ENCODE data around the gene ZNF771. TPM values are rescaled to one million over a fixed set of nuclear protein-coding genes. Genes with fewer than 3 reads are reported as not detected.

The ZNF771 gene
- total and polyA plus RNA-seq, 2 donors from 2014 or later, result 7.8 to 14.8 TPM

DNA sequence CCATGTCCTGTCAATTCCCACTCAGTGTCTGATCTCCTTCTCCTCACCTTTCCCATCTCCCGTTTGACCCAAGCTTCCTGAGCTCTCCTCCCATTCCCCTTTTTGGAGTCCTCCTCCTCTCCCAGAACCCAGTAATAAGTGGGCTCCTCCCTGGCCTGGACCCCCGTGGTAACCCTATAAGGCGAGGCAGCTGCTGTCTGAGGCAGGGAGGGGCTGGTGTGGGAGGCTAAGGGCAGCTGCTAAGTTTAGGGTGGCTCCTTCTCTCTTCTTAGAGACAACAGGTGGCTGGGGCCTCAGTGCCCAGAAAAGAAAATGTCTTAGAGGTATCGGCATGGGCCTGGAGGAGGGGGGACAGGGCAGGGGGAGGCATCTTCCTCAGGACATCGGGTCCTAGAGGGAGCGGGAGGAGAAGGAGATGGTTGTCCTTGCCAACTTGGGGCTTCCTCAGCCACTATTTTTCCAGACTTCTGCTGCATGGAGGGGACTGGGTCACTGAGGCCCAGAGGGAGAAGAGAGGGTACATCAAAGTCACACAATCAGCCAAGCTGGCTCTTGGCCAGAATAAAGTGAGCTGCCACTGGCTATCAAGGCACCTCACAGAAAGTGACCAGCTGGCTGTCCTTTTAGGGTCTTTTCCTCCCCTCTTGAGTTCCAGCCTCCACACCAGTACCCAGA lies 35.2 kb upstream of the ZNF771 start:
- TF ChIP-seq, protein P1, sequence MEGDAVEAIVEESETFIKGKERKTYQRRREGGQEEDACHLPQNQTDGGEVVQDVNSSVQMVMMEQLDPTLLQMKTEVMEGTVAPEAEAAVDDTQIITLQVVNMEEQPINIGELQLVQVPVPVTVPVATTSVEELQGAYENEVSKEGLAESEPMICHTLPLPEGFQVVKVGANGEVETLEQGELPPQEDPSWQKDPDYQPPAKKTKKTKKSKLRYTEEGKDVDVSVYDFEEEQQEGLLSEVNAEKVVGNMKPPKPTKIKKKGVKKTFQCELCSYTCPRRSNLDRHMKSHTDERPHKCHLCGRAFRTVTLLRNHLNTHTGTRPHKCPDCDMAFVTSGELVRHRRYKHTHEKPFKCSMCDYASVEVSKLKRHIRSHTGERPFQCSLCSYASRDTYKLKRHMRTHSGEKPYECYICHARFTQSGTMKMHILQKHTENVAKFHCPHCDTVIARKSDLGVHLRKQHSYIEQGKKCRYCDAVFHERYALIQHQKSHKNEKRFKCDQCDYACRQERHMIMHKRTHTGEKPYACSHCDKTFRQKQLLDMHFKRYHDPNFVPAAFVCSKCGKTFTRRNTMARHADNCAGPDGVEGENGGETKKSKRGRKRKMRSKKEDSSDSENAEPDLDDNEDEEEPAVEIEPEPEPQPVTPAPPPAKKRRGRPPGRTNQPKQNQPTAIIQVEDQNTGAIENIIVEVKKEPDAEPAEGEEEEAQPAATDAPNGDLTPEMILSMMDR (IDR thresholded peaks at IDR 0.05; ENCODE audit: borderline replicate concordance, extremely low read depth, insufficient read depth), result no peak
- Histone ChIP-seq H3K4me3 (ENCODE audit: low read length in 3 of 3) (no peak overlapping the region), H3K27ac (ENCODE audit: low read depth in 2 of 2, low read length in 2 of 2) (no peak overlapping the region), H3K4me1 (ENCODE audit: control insufficient read depth in 2 of 3, insufficient read depth in 2 of 3, low read depth in 1 of 3, low read length in 3 of 3) (peaks cover 0 to 16% (median 7%) of the 10 kb centered on the region in 3 donors), H3K27me3 (ENCODE audit: control insufficient read depth, insufficient read depth, low read length) (no peaks in the 10 kb centered on the region), H3K9ac (ENCODE audit: low read length in 3 of 3) (no peak overlapping the region), H3K9me3 (ENCODE audit: control insufficient read depth in 2 of 3, insufficient read depth in 1 of 3, low read length in 3 of 3) (no peaks in the 10 kb centered on the region), H3K36me3 (ENCODE audit: control insufficient read depth in 2 of 3, insufficient read depth in 3 of 3, low read length in 3 of 3) (no peaks in the 10 kb centered on the region)
- DNase-seq, result peak in 1 of 5 donors; percentile 21
- no peak for FAIRE-seq
- intact Hi-C loops (cut with DNase I), result no loop called here

DNA sequence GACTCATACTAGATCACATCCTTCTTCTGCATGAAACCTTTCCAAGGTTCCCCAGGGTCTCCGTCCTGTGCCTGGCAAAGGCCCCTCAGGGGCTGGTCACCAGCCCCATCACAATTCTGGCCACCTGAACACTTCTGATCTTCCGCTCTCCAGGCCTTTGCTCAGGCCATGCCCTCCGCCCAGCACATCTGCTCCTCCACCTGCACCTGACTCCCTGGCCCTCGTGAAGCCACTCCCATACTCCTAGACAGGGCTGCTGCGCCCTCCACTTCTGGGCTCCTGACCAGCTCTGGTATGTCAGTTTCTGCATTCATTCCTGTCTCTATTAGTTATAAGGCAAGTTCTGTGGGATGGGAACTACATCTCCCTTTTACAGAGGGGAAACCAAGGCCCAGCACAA lies 34.7 kb upstream of the ZNF771 start:
- intact Hi-C loops (cut with DNase I), result no loop called here
- no peak overlapping the region for H3K27ac ChIP-seq (ENCODE audit: low read depth in 2 of 2, low read length in 2 of 2)
- H3K9ac ChIP-seq (ENCODE audit: low read length in 3 of 3), result no peak overlapping the region
- FAIRE-seq, result no peak
- no peak overlapping the region for H3K4me3 ChIP-seq (ENCODE audit: low read length in 3 of 3)
- TF ChIP-seq, protein P1 (IDR thresholded peaks at IDR 0.05; ENCODE audit: borderline replicate concordance, extremely low read depth, insufficient read depth), result no peak
- no peaks in the 10 kb centered on the region for H3K27me3 ChIP-seq (ENCODE audit: control insufficient read depth, insufficient read depth, low read length)
- peak in 1 of 5 donors; percentile 45 for DNase-seq
- H3K4me1 ChIP-seq (ENCODE audit: control insufficient read depth in 2 of 3, insufficient read depth in 2 of 3, low read depth in 1 of 3, low read length in 3 of 3), result peaks cover 0 to 14% (median 8%) of the 10 kb centered on the region in 3 donors
- no peaks in the 10 kb centered on the region for H3K36me3 ChIP-seq (ENCODE audit: control insufficient read depth in 2 of 3, insufficient read depth in 3 of 3, low read length in 3 of 3)
- no peaks in the 10 kb centered on the region for H3K9me3 ChIP-seq (ENCODE audit: control insufficient read depth in 2 of 3, insufficient read depth in 1 of 3, low read length in 3 of 3)

DNA sequence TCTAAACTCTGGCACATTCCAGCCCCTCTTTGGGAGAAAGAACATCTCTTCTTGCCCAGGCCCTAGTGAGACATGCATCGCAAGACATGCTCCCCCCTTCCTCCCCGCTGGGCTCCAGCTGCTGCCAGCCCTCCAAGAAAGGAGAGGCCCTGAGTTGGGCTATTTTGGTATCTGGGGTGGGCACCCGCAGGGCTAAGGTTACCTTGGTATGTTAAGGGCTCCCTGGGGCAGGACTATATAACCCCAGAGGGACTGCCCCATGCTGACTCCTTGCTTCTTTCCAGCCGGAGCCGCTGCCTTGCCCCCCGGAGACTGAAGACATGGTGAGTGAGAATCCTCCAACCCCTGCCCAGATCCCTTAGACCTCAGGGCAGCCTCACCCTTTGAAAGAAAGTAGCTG lies 32.9 kb upstream of the ZNF771 start, which contains the start of gene MYL11:
Gene MYL11, plus strand, starts transcription at position 265 of the 400 bp plus-strand sequence. Its CDS starts 56 bp downstream, at position 321.
- H3K9me3 ChIP-seq (ENCODE audit: control insufficient read depth in 2 of 3, insufficient read depth in 1 of 3, low read length in 3 of 3), result no peaks in the 10 kb centered on the region
- no peak within 1 kb of the TSS for H3K4me3 ChIP-seq (ENCODE audit: low read length in 3 of 3)
- no peak within 1 kb of the TSS for H3K9ac ChIP-seq (ENCODE audit: low read length in 3 of 3)
- TF ChIP-seq, protein P1 (IDR thresholded peaks at IDR 0.05; ENCODE audit: borderline replicate concordance, extremely low read depth, insufficient read depth), result no peak
- no peaks in the 10 kb centered on the region for H3K36me3 ChIP-seq (ENCODE audit: control insufficient read depth in 2 of 3, insufficient read depth in 3 of 3, low read length in 3 of 3)
- intact Hi-C loops (cut with DNase I), result no loop called here
- H3K27me3 ChIP-seq (ENCODE audit: control insufficient read depth, insufficient read depth, low read length), result no peaks in the 10 kb centered on the region
- peaks cover 0 to 13% (median 4%) of the 10 kb centered on the region in 3 donors for H3K4me1 ChIP-seq (ENCODE audit: control insufficient read depth in 2 of 3, insufficient read depth in 2 of 3, low read depth in 1 of 3, low read length in 3 of 3)
- FAIRE-seq, result no peak
- no peak for DNase-seq
- no peak within 1 kb of the TSS for H3K27ac ChIP-seq (ENCODE audit: low read depth in 2 of 2, low read length in 2 of 2)

All from kidney (tissue), 14 donors.